Adrenal gland (tissue), 12 donors: ENCODE data around the gene ADD1. TPM values are rescaled to one million over a fixed set of nuclear protein-coding genes. Genes with fewer than 3 reads are reported as not detected.

Source experiments
- DNase-seq, 7 donors: peaks; one replicate each; pipeline ENCODE4 v3.0.0-alpha.2; 2019 to 2020
- H3K27ac ChIP-seq, 5 donors: fragments of 200-600 bp; sonication (generic) in 4 of 5; 1 replicate in 3 of 5; 2 replicates in 2 of 5; pipeline versions ENCODE4 v1.5.1 to v1.8.0; 2016 to 2020; ENCODE audit warnings: mild to moderate bottlenecking in 1 of 5
- H3K27me3 ChIP-seq: fragments of 200-600 bp; 2 replicates; pipeline ENCODE4 v1.8.0; 2021
- H3K36me3 ChIP-seq, 2 donors: fragments of 200-600 bp; replicated peaks in 1 of 2; 1 replicate in 1 of 2; 2 replicates in 1 of 2; pipeline versions ENCODE4 v1.5.1 to v1.8.0; 2018 to 2022
- H3K4me1 ChIP-seq, 2 donors: fragments of 200-600 bp; replicated peaks in 1 of 2; 1 replicate in 1 of 2; 2 replicates in 1 of 2; pipeline versions ENCODE4 v1.5.1 to v1.8.0; 2018 to 2021
- H3K4me3 ChIP-seq, 4 donors: fragments of 200-600 bp; sonication (generic) in 3 of 4; one replicate each; pipeline ENCODE4 v1.5.1; 2016 to 2018
- H3K9me3 ChIP-seq, 3 donors: fragments of 200-600 bp; sonication (generic) in 1 of 3; replicated peaks in 1 of 3; 1 replicate in 2 of 3; 2 replicates in 1 of 3; pipeline versions ENCODE4 v1.5.1 to v1.8.0; 2016 to 2021
- POLR2A ChIP-seq, 2 donors: fragments of 450-650 bp; IDR thresholded peaks; one replicate each; pipeline ENCODE4 v1.6.1; 2017; ENCODE audit warnings: antibody characterized with exemption in 2 of 2, mild to moderate bottlenecking in 2 of 2, moderate library complexity in 1 of 2
- WGBS, 4 donors: extraction: QIAGEN DNeasy Blood & Tissue Kit in 2 of 4; methylation state at CpG; one replicate each; pipeline versions ENCODE4 v1.1.5 to v1.1.7; 2013 to 2017; 5-methylcytosine and 5-hydroxymethylcytosine counted together
- intact Hi-C, 2 donors: fragments of 100-400 bp; cut with DNase I; formaldehyde crosslinking; loops; one replicate each; pipeline versions ENCODE4 v1.14.1 to v1.15.0; 2022 to 2023
- polyA plus RNA-seq, 3 donors: library from polyadenylated mRNA; stranded (reverse); fragments of 200-250 nt in 2 of 3; fragments of 350-450 nt in 1 of 3; fragmentation: Illumina TruSeq in 1 of 3; extraction: RNeasy Lipid Tissue Mini Kit (QIAGEN cat#74804) in 1 of 3; gene quantifications; one replicate each; pipeline ENCODE4 v1.2.3, GENCODE V29; 2013 to 2014
- total RNA-seq, 9 donors: library from RNA; depleted of rRNA in 4 of 9; stranded (reverse); fragments of >200 nt in 4 of 9; fragments of 120-200 nt in 1 of 9; fragmentation: NEBNext Ultra II Directional in 1 of 9; extraction: Animal tissue kit (Norgen Biotek cat#: 25700) in 1 of 9; gene quantifications; one replicate each; pipeline versions ENCODE4 v1.1.0 to v1.2.4, GENCODE V29; 2013 to 2023
- TF ChIP-seq, protein P1 (sequence below), 6 experiments: fragments of 450-650 bp in 4 of 6; fragments of 200-600 bp in 2 of 6; sonication (generic) in 1 of 6; IDR thresholded peaks; 1 replicate in 5 of 6; 2 replicates in 1 of 6; pipeline versions ENCODE4 v1.5.1 to v1.8.0; 2016 to 2021; ENCODE audit warnings: antibody characterized with exemption in 6 of 6, mild to moderate bottlenecking in 2 of 6, moderate library complexity in 1 of 6
- donor health status: healthy with polysubstance abuse.
- donor health status: Bipolar disorder and iron deficiency.
- donor health status: DM: yes; HTN: yes; CAD: no.
- donor health status: DM: no; HTN: no; CAD: no.
- donor health status: DM: no; HTN: no; CAD: no.
- donor health status: DM: yes; HTN: yes; CAD: no.

Gene ADD1
- total and polyA plus RNA-seq, 12 donors, result 134 to 468 (median 241) TPM

DNA sequence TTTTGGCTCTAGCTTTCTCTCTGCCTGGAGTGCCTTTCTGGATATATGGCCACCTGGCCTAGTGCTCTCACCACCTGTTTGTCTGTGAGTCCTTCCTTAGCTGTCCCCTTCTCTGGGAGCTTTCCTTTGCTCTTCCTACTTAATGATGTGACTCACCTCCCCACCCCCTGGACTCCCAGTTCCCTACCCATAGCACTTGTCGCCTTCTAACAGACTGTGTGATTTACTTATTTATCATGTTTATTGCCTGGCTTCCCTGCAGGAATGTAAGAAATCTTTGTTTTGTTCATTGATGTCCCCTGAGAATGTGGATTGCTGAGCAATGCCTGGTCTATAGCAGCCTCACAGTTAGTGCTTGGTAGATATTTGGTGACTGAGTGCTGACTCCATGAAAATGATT, 18.9 kb downstream of the ADD1 start:
- Histone ChIP-seq H3K27me3 (no peaks in the 10 kb centered on the region), H3K4me3 (peak overlapping the region in 1 of 4 donors; percentile 15), H3K36me3 (no peaks in the 10 kb centered on the region), H3K9me3 (no peaks in the 10 kb centered on the region), H3K27ac (peak overlapping the region in 4 of 5 donors; percentile 55 to 85 (median 66)), H3K4me1 (peaks cover 71 to 98% of the 10 kb centered on the region in 2 donors)
- intact Hi-C loops, result no loop called here
- 0 to 21% (median 13%) methylated on average over 1 of the region's 1 CpG for WGBS, 4 donors
- TF ChIP-seq, protein P1, sequence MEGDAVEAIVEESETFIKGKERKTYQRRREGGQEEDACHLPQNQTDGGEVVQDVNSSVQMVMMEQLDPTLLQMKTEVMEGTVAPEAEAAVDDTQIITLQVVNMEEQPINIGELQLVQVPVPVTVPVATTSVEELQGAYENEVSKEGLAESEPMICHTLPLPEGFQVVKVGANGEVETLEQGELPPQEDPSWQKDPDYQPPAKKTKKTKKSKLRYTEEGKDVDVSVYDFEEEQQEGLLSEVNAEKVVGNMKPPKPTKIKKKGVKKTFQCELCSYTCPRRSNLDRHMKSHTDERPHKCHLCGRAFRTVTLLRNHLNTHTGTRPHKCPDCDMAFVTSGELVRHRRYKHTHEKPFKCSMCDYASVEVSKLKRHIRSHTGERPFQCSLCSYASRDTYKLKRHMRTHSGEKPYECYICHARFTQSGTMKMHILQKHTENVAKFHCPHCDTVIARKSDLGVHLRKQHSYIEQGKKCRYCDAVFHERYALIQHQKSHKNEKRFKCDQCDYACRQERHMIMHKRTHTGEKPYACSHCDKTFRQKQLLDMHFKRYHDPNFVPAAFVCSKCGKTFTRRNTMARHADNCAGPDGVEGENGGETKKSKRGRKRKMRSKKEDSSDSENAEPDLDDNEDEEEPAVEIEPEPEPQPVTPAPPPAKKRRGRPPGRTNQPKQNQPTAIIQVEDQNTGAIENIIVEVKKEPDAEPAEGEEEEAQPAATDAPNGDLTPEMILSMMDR (IDR thresholded peaks at IDR 0.05), result no peak
- no peak for TF ChIP-seq POLR2A (IDR thresholded peaks at IDR 0.05)
- DNase-seq, result peak in 5 of 7 donors; percentile 28 to 58 (median 50)

DNA sequence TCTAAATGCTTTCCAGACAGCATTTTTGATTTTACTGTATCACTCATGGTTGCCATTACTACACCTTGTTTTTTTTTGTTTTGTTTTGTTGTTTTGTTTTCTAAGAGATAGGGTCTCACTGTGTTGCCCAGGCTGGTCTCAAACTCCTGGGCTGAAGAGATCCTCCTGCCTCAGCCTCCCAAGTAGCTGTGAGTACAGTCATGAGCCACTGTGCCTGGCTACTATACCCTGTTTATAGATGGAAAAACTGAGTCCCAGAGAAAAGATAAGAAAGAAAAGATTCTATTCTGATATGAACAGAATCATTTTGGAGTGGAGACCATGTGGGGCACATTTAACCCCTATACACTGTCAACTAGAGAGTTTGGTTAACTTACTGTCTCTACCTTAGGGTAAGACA, 20.0 kb downstream of the ADD1 start:
- TF ChIP-seq, protein P1 (IDR thresholded peaks at IDR 0.05), result no peak
- no peak for TF ChIP-seq POLR2A (IDR thresholded peaks at IDR 0.05)
- Histone ChIP-seq H3K27me3 (no peaks in the 10 kb centered on the region), H3K4me1 (peaks cover 60 to 98% of the 10 kb centered on the region in 2 donors), H3K27ac (no peak overlapping the region), H3K9me3 (no peaks in the 10 kb centered on the region), H3K36me3 (no peaks in the 10 kb centered on the region), H3K4me3 (no peak overlapping the region)
- DNase-seq, result no peak
- intact Hi-C loops, result no loop called here

DNA sequence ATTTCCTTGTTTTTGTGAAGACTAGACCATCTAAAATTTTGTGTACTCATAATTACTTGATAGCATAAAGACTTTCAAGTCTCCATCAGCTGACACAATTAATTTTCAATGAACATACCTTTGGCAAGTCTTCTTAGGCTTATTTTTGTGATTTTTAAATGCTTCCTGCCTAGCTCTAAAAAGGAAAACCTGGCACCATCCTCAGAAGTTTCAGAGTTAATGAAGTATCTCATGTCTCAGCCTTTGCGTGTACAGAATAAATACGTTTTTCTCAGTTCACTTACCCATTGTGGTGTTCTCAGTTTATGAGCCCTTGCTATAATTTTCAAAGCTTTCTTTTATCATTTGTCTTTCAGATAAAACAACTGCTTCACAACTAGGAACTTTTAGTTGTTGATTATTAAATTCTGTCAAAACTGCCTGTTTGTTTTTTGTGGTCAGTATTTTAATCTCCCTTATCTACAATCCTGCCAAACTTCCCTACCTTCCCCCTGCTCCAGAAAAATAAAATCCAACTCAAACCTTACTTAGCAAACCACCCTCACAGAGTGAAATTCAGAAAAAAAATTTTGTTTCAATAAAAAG, 21.6 kb downstream of the ADD1 start:
- Histone ChIP-seq H3K4me3 (no peak overlapping the region), H3K9me3 (no peaks in the 10 kb centered on the region), H3K36me3 (no peaks in the 10 kb centered on the region), H3K4me1 (peaks cover 55 to 98% of the 10 kb centered on the region in 2 donors), H3K27ac (peak overlapping the region in 1 of 5 donors; percentile 14), H3K27me3 (no peaks in the 10 kb centered on the region)
- no peak for TF ChIP-seq POLR2A (IDR thresholded peaks at IDR 0.05)
- TF ChIP-seq, protein P1 (IDR thresholded peaks at IDR 0.05), result no peak
- intact Hi-C loops, result no loop called here
- DNase-seq, result no peak
- 28 to 34% (median 31%) methylated on average over 2 of the region's 2 CpGs for WGBS, 4 donors

DNA sequence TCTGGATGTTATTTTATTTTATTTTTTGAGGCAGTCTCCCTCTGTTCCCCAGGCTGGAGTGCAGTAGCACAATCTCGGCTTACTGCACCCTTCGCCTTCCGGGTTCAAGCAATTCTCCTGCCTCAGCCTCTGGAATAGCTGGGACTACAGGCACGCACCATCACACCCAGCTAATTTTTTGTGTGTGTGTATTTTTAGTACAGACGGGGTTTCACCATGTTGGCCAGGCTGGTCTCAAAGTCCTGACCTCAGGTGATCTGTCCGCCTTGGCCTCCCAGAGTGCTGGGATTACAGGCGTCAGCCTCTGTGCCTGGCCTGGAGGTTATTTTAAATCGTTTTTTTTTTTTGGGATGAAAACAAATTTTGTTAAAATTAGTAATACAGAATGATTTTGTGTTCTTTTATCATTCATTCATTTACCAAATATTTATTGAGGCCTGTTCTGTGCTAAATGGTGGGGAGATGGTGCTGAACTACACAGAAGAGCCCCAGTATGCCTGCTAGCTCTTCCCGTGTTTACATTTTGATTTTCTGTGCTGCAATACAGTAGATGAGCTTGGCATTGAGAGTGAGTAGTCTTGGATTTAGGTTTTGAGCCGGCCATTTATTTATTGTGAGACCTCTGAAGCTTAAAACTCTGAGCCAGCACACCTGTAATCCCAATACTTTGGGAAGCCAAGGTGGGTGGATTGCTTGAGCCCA, 22.7 kb downstream of the ADD1 start:
- no peaks in the 10 kb centered on the region for H3K27me3 ChIP-seq
- no peak for DNase-seq
- TF ChIP-seq POLR2A (IDR thresholded peaks at IDR 0.05), result no peak
- TF ChIP-seq, protein P1 (IDR thresholded peaks at IDR 0.05), result no peak
- 67 to 82% (median 73%) methylated on average over 10 of the region's 10 CpGs for WGBS, 4 donors
- peaks cover 54 to 98% of the 10 kb centered on the region in 2 donors for H3K4me1 ChIP-seq
- H3K4me3 ChIP-seq, result no peak overlapping the region
- intact Hi-C loops, result no loop called here
- peak overlapping the region in 1 of 5 donors; percentile 59 for H3K27ac ChIP-seq
- no peaks in the 10 kb centered on the region for H3K36me3 ChIP-seq
- H3K9me3 ChIP-seq, result no peaks in the 10 kb centered on the region
